Activated CD8-positive, alpha-beta memory T cell treated with anti-CD3 and anti-CD28 coated beads for 1 hour (primary cell): ENCODE measurements around the gene TBC1D1.

Experiments
- DNase-seq, 2 donors: peaks; one replicate each; pipeline ENCODE4 v3.0.0-alpha.2; 2020; ENCODE audit warnings: low read depth in 1 of 2; ENCODE audit errors: extremely low read depth in 1 of 2

The TBC1D1 gene

GRCh38 chr4:37890801-37891259, at the start of gene TBC1D1:
Gene TBC1D1 (plus strand): TSS chr4:37891084. CDS start chr4:37902096, 11,012 bp downstream.
- peak in 1 of 2 donors; percentile 29 for DNase-seq

GRCh38 chr4:37844204-37844603, 46.7 kb upstream of the TBC1D1 start:
- DNase-seq: no peak

- DNase-seq: no peak
These were observed 45.7 kb upstream of the TBC1D1 start for GRCh38 chr4:37845201-37845600.

GRCh38 chr4:37847311-37847884, 43.5 kb upstream of the TBC1D1 start:
- no peak for DNase-seq

GRCh38 chr4:37852376-37852775, 38.5 kb upstream of the TBC1D1 start:
- DNase-seq: no peak

- DNase-seq: no peak
These were observed 32.8 kb upstream of the TBC1D1 start for GRCh38 chr4:37858112-37858511.

- no peak for DNase-seq
These were observed 32.0 kb upstream of the TBC1D1 start for GRCh38 chr4:37858872-37859271.

- DNase-seq: no peak
These were observed 30.6 kb upstream of the TBC1D1 start for GRCh38 chr4:37860266-37860665.

- DNase-seq: no peak
These were observed 27.9 kb upstream of the TBC1D1 start for GRCh38 chr4:37862961-37863360.

GRCh38 chr4:37864786-37865185, 26.1 kb upstream of the TBC1D1 start:
- no peak for DNase-seq

GRCh38 chr4:37865450-37865849, 25.4 kb upstream of the TBC1D1 start:
- no peak for DNase-seq

- no peak for DNase-seq
These were observed 23.8 kb upstream of the TBC1D1 start for GRCh38 chr4:37867102-37867501.

- DNase-seq: no peak
These were observed 22.6 kb upstream of the TBC1D1 start for GRCh38 chr4:37868238-37868637.

GRCh38 chr4:37872310-37872988, 18.4 kb upstream of the TBC1D1 start:
- DNase-seq: no peak

- no peak for DNase-seq
These were observed 17.5 kb upstream of the TBC1D1 start for GRCh38 chr4:37873386-37873785.

- DNase-seq: no peak
These were observed 14.7 kb upstream of the TBC1D1 start for GRCh38 chr4:37876156-37876555.

GRCh38 chr4:37879365-37879764, 11.5 kb upstream of the TBC1D1 start:
- no peak for DNase-seq

- no peak for DNase-seq
These were observed 9.1 kb upstream of the TBC1D1 start for GRCh38 chr4:37881811-37882210.

GRCh38 chr4:37882665-37883296, 8.1 kb upstream of the TBC1D1 start:
- no peak for DNase-seq

- DNase-seq: no peak
These were observed 5.9 kb upstream of the TBC1D1 start for GRCh38 chr4:37884855-37885487.

- no peak for DNase-seq
These were observed 5.4 kb upstream of the TBC1D1 start for GRCh38 chr4:37885496-37885895.
